ENCODE measurements around the gene RERE.

GRCh38 chr1:8376358-8376840 lies 441.0 kb downstream of the RERE start:
- TF ChIP-seq ATF2 (tag by site-specific recombination; IDR thresholded peaks at IDR 0.05; ENCODE audit: low read depth) (no peak), PRDM1 (tag by site-specific recombination; IDR thresholded peaks at IDR 0.05) (no peak), CTCF (tag by site-specific recombination; IDR thresholded peaks at IDR 0.05) (no peak), ZSCAN5A (tag by site-specific recombination; IDR thresholded peaks at IDR 0.05) (no peak), ZBTB8A (tag by site-specific recombination; IDR thresholded peaks at IDR 0.05) (no peak), PRDM10 (tag by site-specific recombination; IDR thresholded peaks at IDR 0.05) (no peak), ZBTB11 (tag by site-specific recombination; conservative IDR thresholded peaks at IDR 0.05; ENCODE audit: low read depth) (no peak), ZFP41 (tag by site-specific recombination; IDR thresholded peaks at IDR 0.05; ENCODE audit: borderline replicate concordance) (no peak), REST (tag by site-specific recombination; IDR thresholded peaks at IDR 0.05) (no peak), ZNF596 (tag by site-specific recombination; IDR thresholded peaks at IDR 0.05) (no peak), ZNF585B (tag by site-specific recombination; IDR thresholded peaks at IDR 0.05) (no peak)

All from HEK293 (cell line).